Endothelial cell of umbilical vein (primary cell): ENCODE data around the gene CASP3. TPM values are rescaled to one million over a fixed set of nuclear protein-coding genes. Genes with fewer than 3 reads are reported as not detected.
A peak's percentile ranks its signal among the peaks of the same experiment; 100 is the strongest.

Experiments
- BruUV-seq: library from RNA; stranded (reverse); fragments of 400-500 nt; replicated peaks from 2 replicates; lab custom pipeline; 2021; lab: Mats Ljungman, UMichigan
- CTCF ChIA-PET: fragments of 300-600, 350-600 bp; sonication (Branson Sonifier 250); formaldehyde crosslinking; loops from one replicate; lab custom pipeline; 2021; ENCODE audit warnings: antibody characterized with exemption, inconsistent platforms; lab: Charles Lee
- POLR2A ChIA-PET: fragments of 300-600, 350-600 bp; sonication (Branson Sonifier 250); formaldehyde crosslinking; loops from one replicate; lab custom pipeline; 2021; ENCODE audit warnings: antibody characterized with exemption, inconsistent platforms; lab: Charles Lee
- DNase-seq: peaks from one replicate; pipeline ENCODE4 v3.0.0-alpha.2; 2011; ENCODE audit warnings: low read depth, low spot score
- FAIRE-seq: peaks from 2 replicates; lab custom pipeline; 2011; peaks lifted over from hg19 to GRCh38; lab: Jason Lieb, UNC
- H2AFZ ChIP-seq: 2 replicates; pipeline ENCODE4 v1.6.0; 2012; ENCODE audit warnings: low read depth, low read length, control low read depth, inconsistent platforms
- H3K27ac ChIP-seq: 2 replicates; pipeline ENCODE4 v1.5.1; 2011; ENCODE audit warnings: low read depth, mild to moderate bottlenecking, control low read depth, low read length, moderate library complexity; ENCODE audit not compliant: insufficient read depth
- H3K27me3 ChIP-seq, 2 experiments: 2 replicates each; pipeline versions ENCODE4 v1.6.0 to v1.6.1; 2011; ENCODE audit warnings: low read length in 2 of 2, mixed read lengths in 1 of 2; ENCODE audit not compliant: control insufficient read depth in 2 of 2, insufficient read depth in 2 of 2
- H3K36me3 ChIP-seq, 2 experiments: 2 replicates in 1 of 2; 3 replicates in 1 of 2; pipeline ENCODE4 v1.5.1; 2011; ENCODE audit warnings: low read length in 2 of 2, mild to moderate bottlenecking in 1 of 2, moderate library complexity in 1 of 2; ENCODE audit not compliant: control insufficient read depth in 2 of 2, insufficient read depth in 2 of 2; ENCODE audit errors: extremely low read depth in 1 of 2
- H3K4me1 ChIP-seq: 3 replicates; pipeline ENCODE4 v1.5.1; 2011; ENCODE audit warnings: mild to moderate bottlenecking, low read length; ENCODE audit not compliant: control insufficient read depth, insufficient read depth; ENCODE audit errors: extremely low read depth
- H3K4me2 ChIP-seq: 2 replicates; pipeline ENCODE4 v1.6.1; 2011; ENCODE audit warnings: low read length, control low read depth, mixed read lengths; ENCODE audit not compliant: insufficient read depth
- H3K4me3 ChIP-seq, 3 experiments: fragments of 200-600 bp in 1 of 3; sonication (generic), shearing (Covaris generic) in 1 of 3; replicated peaks in 1 of 3; 2 replicates each; pipeline ENCODE4 v1.5.1; 2011 to 2016; ENCODE audit warnings: control low read depth in 3 of 3, low read length in 3 of 3, mild to moderate bottlenecking in 2 of 3, inconsistent platforms in 1 of 3, low read depth in 1 of 3, moderate library complexity in 1 of 3; ENCODE audit not compliant: insufficient read depth in 1 of 3
- H3K79me2 ChIP-seq: 2 replicates; pipeline ENCODE4 v1.6.0; 2012; ENCODE audit warnings: low read length, inconsistent platforms; ENCODE audit not compliant: control insufficient read depth, insufficient read depth
- H3K9ac ChIP-seq: replicated peaks from 2 replicates; pipeline ENCODE3; 2011; ENCODE audit warnings: low read length, control low read depth; ENCODE audit not compliant: insufficient read depth; ENCODE audit errors: extremely low read depth
- H3K9me1 ChIP-seq: replicated peaks from 3 replicates; pipeline ENCODE4 v1.6.0; 2011; ENCODE audit warnings: mild to moderate bottlenecking, low read length; ENCODE audit not compliant: control insufficient read depth, insufficient read depth; ENCODE audit errors: extremely low read depth
- H3K9me3 ChIP-seq: replicated peaks from 2 replicates; pipeline ENCODE4 v1.5.1; 2012; ENCODE audit warnings: low read length, inconsistent platforms; ENCODE audit not compliant: control insufficient read depth, insufficient read depth
- H4K20me1 ChIP-seq: replicated peaks from 2 replicates; pipeline ENCODE3; 2011; ENCODE audit warnings: mild to moderate bottlenecking, low read length; ENCODE audit not compliant: control insufficient read depth, insufficient read depth; ENCODE audit errors: extremely low read depth
- EZH2 ChIP-seq: IDR thresholded peaks from 2 replicates; pipeline ENCODE4 v1.6.1; 2012; ENCODE audit warnings: borderline replicate concordance, low read depth, mild to moderate bottlenecking, moderate library complexity, low read length, inconsistent platforms; ENCODE audit not compliant: severe bottlenecking
- FOS ChIP-seq: IDR thresholded peaks from 2 replicates; pipeline ENCODE4 v1.6.1; 2011; ENCODE audit warnings: mild to moderate bottlenecking, low read length, moderate library complexity, borderline replicate concordance; ENCODE audit not compliant: insufficient read depth
- GATA2 ChIP-seq: IDR thresholded peaks from 2 replicates; pipeline ENCODE4 v1.7.0; 2011; ENCODE audit warnings: low read depth, mild to moderate bottlenecking, moderate library complexity, mixed read lengths, low read length; ENCODE audit not compliant: insufficient read length, insufficient read depth
- JUN ChIP-seq: IDR thresholded peaks from 2 replicates; pipeline ENCODE4 v1.6.1; 2011; ENCODE audit warnings: borderline replicate concordance, low read depth; ENCODE audit not compliant: insufficient read length, insufficient read depth
- MAX ChIP-seq: IDR thresholded peaks from 2 replicates; pipeline ENCODE4 v1.6.1; 2011; ENCODE audit not compliant: insufficient read depth, insufficient read length
- MYC ChIP-seq: IDR thresholded peaks from one replicate; pipeline ENCODE4 v1.6.1; 2011; ENCODE audit warnings: mild to moderate bottlenecking, low read depth, low read length
- POLR2A ChIP-seq: IDR thresholded peaks from 2 replicates; pipeline ENCODE4 v1.6.1; 2012; ENCODE audit warnings: low read depth, mild to moderate bottlenecking, control low read depth, low read length
- POLR2AphosphoS5 ChIP-seq: IDR thresholded peaks from 2 replicates; pipeline ENCODE4 v1.6.1; 2012; ENCODE audit warnings: low read depth, mild to moderate bottlenecking, control low read depth, low read length, moderate library complexity; ENCODE audit not compliant: insufficient read depth
- dilution Hi-C: fragments of 300-500 bp; cut with MboI; formaldehyde crosslinking; loops from one replicate; pipeline ENCODE4 v1.15.0; 2019; ENCODE audit warnings: low sequenced_read_pairs; ENCODE audit not compliant: extremely low pct_ligation_motif_present
- intact Hi-C: fragments of 100-400 bp; cut with micrococcal nuclease; formaldehyde crosslinking; loops from one replicate; pipeline ENCODE4 v1.10.0; 2022
- polyA plus RNA-seq, 4 experiments: library from polyadenylated mRNA; depleted of rRNA in 3 of 4; stranded (reverse) in 3 of 4; unstranded in 1 of 4; fragments of >200 nt; gene quantifications; 2 replicates each; pipeline versions ENCODE4 v1.2.1 to v1.2.3, GENCODE V29; 2011 to 2012; ENCODE audit warnings: missing spikeins in 1 of 4
- total RNA-seq: library from RNA; stranded (reverse); gene quantifications from 2 replicates; pipeline ENCODE4 v1.2.3, GENCODE V29; 2021
- TF ChIP-seq, protein P1 (sequence below), 2 donors: IDR thresholded peaks; 1 replicate in 1 of 2; 2 replicates in 1 of 2; pipeline ENCODE4 v1.5.1; 2011; ENCODE audit warnings: low read length in 2 of 2, mild to moderate bottlenecking in 2 of 2, moderate library complexity in 2 of 2, control low read depth in 1 of 2, inconsistent platforms in 1 of 2, low read depth in 1 of 2; ENCODE audit not compliant: insufficient read depth in 1 of 2; ENCODE audit errors: extremely low read depth in 1 of 2

CASP3 gene
- total and polyA plus RNA-seq, 2 donors (not counting 3 experiments of a cell fraction or from before 2014, with no cell fraction given): 26.0 to 54.5 TPM

GRCh38 chr4:184668096-184668495 lies 18.8 kb upstream of the CASP3 start:
- peak overlapping the region; percentile 26 for H3K27ac ChIP-seq
- H3K27me3 ChIP-seq: no peaks in the 10 kb centered on the region
- H2AFZ ChIP-seq: no peak overlapping the region
- BruUV-seq: no TSS peak
- H4K20me1 ChIP-seq: no peaks in the 10 kb centered on the region
- no peak overlapping the region for H3K4me2 ChIP-seq
- H3K36me3 ChIP-seq: no peaks in the 10 kb centered on the region
- ChIA-PET CTCF (interaction anchor here (1.0 to 1.4 kb wide), 3 partner anchors 14 to 404 kb away, joined by 3 to 5 read pairs (median 5); no protein-coding TSS in a partner anchor), POLR2A (no interaction called here)
- peaks cover 11% of the 10 kb centered on the region for H3K4me1 ChIP-seq
- dilution Hi-C loops: no loop called here
- intact Hi-C loops: no loop called here
- no peaks in the 10 kb centered on the region for H3K9me1 ChIP-seq
- no peak for DNase-seq
- H3K9me3 ChIP-seq: no peaks in the 10 kb centered on the region
- no peak for FAIRE-seq
- H3K9ac ChIP-seq: no peak overlapping the region
- no peak overlapping the region for H3K4me3 ChIP-seq
- TF ChIP-seq FOS (no peak), JUN (no peak)
- no peaks in the 10 kb centered on the region for H3K79me2 ChIP-seq

DNA sequence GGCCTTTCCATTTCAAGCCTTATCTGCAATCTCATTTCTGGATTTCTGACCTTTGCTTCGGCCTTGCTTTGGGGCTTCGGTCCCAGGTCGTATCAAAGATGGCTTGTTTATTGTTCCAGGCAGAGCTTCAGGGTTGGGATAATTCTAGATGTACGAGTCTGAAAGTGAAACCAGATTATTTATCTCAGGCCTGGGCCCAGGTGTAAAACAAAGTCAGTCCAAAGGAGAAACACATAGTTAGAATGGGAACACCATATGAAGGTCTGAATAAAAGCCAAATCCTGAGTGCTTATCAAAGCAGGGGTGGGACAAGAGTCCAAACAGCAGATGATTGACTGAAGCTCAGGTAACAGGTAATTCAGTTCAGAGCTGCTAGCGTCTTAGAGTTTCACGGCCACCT lies 17.4 kb upstream of the CASP3 start:
- H3K36me3 ChIP-seq: no peaks in the 10 kb centered on the region
- no peak overlapping the region for H2AFZ ChIP-seq
- BruUV-seq: no TSS peak
- no peak overlapping the region for H3K4me3 ChIP-seq
- DNase-seq (no peak), FAIRE-seq (no peak)
- TF ChIP-seq MAX (no peak), GATA2 (no peak), EZH2 (no peak), MYC (no peak), POLR2A (no peak), POLR2AphosphoS5 (no peak), FOS (no peak), JUN (no peak)
- TF ChIP-seq, protein P1, sequence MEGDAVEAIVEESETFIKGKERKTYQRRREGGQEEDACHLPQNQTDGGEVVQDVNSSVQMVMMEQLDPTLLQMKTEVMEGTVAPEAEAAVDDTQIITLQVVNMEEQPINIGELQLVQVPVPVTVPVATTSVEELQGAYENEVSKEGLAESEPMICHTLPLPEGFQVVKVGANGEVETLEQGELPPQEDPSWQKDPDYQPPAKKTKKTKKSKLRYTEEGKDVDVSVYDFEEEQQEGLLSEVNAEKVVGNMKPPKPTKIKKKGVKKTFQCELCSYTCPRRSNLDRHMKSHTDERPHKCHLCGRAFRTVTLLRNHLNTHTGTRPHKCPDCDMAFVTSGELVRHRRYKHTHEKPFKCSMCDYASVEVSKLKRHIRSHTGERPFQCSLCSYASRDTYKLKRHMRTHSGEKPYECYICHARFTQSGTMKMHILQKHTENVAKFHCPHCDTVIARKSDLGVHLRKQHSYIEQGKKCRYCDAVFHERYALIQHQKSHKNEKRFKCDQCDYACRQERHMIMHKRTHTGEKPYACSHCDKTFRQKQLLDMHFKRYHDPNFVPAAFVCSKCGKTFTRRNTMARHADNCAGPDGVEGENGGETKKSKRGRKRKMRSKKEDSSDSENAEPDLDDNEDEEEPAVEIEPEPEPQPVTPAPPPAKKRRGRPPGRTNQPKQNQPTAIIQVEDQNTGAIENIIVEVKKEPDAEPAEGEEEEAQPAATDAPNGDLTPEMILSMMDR (IDR thresholded peaks at IDR 0.05; ENCODE audit: extremely low read depth in 1 of 2, insufficient read depth in 1 of 2, low read depth in 1 of 2, low read length in 2 of 2): no peak
- H3K4me2 ChIP-seq: no peak overlapping the region
- H3K4me1 ChIP-seq: peaks cover 16% of the 10 kb centered on the region
- intact Hi-C loops (no loop called here), dilution Hi-C loops (no loop called here)
- no peaks in the 10 kb centered on the region for H3K9me1 ChIP-seq
- no peaks in the 10 kb centered on the region for H3K27me3 ChIP-seq
- CTCF ChIA-PET: interaction anchor here (1.6 kb wide), 1 partner anchor 18 kb away, joined by 3 read pairs; the partner anchor contains the start of genes CASP3 and PRIMPOL
- H3K9me3 ChIP-seq: no peaks in the 10 kb centered on the region
- H3K79me2 ChIP-seq: no peaks in the 10 kb centered on the region
- POLR2A ChIA-PET: no interaction called here
- no peak overlapping the region for H3K27ac ChIP-seq
- no peak overlapping the region for H3K9ac ChIP-seq
- no peaks in the 10 kb centered on the region for H4K20me1 ChIP-seq
